Transverse colon (tissue), 4 donors: ENCODE measurements around the gene EZR.

Experiments used
- EP300 ChIP-seq: sonication (generic); formaldehyde crosslinking; IDR thresholded peaks from one replicate; pipeline ENCODE4 v1.6.1; 2017; ENCODE audit warnings: antibody characterized with exemption, low read depth
- POLR2A ChIP-seq: fragments of 450-650 bp; IDR thresholded peaks from one replicate; pipeline ENCODE4 v1.6.1; 2016; ENCODE audit warnings: antibody characterized with exemption, mild to moderate bottlenecking, moderate library complexity
- POLR2AphosphoS5 ChIP-seq, 3 donors: sonication (generic); formaldehyde crosslinking; IDR thresholded peaks; one replicate each; pipeline ENCODE4 v1.6.1; 2016; ENCODE audit warnings: antibody characterized with exemption in 3 of 3
- TF ChIP-seq, protein P1 (sequence below), 5 experiments: fragments of 200-600 bp in 3 of 5; fragments of 450-650 bp in 2 of 5; sonication (generic) in 3 of 5; IDR thresholded peaks; 1 replicate in 2 of 5; 2 replicates in 3 of 5; pipeline ENCODE4 v1.5.1; 2016 to 2017; ENCODE audit warnings: antibody characterized with exemption in 5 of 5, inconsistent platforms in 3 of 5, mild to moderate bottlenecking in 2 of 5, moderate library complexity in 1 of 5

DNA sequence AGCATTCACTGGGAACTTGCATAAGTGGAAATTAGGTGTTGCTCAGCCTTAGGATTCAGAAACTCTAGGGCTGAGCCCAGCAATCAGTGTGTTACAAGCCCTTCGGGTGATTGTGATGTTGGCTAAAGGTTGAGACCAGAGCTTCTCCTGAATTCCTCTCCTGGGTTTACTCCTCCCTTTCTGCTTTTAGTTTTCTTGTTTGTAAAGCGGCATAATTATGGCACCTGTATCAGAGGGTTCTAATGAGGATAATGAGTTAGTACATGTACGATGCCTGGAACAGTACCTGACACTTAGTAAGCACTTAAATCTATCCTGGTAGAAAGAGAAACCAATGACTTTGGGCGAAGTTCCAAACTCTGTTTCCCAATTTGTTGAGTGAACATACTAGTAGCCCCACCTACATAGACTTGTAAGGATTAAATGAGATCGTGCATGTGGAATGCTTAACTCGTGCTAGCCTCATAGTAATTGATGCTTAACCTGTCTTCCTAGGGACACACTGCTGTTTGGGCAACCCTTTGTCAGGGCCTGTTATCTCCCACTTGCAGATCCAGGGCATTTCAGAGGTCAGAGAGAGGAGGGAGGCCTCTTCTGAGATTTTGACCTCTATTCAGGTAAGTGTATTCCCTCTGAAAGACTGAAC, 932 bp upstream of the EZR start:
- TF ChIP-seq POLR2A (no peak), POLR2AphosphoS5 (IDR thresholded peaks at IDR 0.05) (no peak), EP300 (no peak)
- TF ChIP-seq, protein P1, sequence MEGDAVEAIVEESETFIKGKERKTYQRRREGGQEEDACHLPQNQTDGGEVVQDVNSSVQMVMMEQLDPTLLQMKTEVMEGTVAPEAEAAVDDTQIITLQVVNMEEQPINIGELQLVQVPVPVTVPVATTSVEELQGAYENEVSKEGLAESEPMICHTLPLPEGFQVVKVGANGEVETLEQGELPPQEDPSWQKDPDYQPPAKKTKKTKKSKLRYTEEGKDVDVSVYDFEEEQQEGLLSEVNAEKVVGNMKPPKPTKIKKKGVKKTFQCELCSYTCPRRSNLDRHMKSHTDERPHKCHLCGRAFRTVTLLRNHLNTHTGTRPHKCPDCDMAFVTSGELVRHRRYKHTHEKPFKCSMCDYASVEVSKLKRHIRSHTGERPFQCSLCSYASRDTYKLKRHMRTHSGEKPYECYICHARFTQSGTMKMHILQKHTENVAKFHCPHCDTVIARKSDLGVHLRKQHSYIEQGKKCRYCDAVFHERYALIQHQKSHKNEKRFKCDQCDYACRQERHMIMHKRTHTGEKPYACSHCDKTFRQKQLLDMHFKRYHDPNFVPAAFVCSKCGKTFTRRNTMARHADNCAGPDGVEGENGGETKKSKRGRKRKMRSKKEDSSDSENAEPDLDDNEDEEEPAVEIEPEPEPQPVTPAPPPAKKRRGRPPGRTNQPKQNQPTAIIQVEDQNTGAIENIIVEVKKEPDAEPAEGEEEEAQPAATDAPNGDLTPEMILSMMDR (IDR thresholded peaks at IDR 0.05): no peak
